ENCODE measurements around the gene DAGLA. TPM values are rescaled to one million over a fixed set of nuclear protein-coding genes. Genes with fewer than 3 reads are reported as not detected.

DAGLA gene
- total RNA-seq, 6 experiments from 2014 or later: 2.4 to 4.2 (median 3.3) TPM

DNA sequence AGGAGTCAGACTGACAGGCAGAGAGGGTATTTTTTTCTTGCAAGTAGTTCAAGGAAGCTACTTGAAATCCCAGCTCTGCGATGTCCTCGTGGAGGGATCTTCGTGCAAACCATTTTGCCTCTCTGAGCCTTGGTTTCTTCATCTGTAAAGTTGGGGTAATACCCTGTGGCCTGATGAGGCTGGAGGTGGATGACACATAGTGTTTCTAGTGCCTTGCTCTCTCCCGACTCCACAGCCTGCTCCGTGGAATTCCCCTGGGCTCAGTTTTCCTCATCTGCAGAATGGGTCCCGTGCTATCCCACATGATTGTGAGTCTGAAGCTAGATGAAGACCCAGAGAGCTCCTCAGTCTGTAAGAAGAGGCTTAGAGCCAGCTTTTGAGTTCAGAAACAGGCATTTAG, 32.7 kb downstream of the DAGLA start:
- peaks cover 3% of the 10 kb centered on the region; the same call in 1 of the 2 replicates for H3K4me1 Mint-ChIP-seq (ENCODE audit: low read depth)
- no peaks in the 10 kb centered on the region for H3K9me3 Mint-ChIP-seq
- H3K27me3 Mint-ChIP-seq (ENCODE audit: insufficient read depth): peaks cover 16% of the 10 kb centered on the region
- TF ChIP-seq, protein P1, sequence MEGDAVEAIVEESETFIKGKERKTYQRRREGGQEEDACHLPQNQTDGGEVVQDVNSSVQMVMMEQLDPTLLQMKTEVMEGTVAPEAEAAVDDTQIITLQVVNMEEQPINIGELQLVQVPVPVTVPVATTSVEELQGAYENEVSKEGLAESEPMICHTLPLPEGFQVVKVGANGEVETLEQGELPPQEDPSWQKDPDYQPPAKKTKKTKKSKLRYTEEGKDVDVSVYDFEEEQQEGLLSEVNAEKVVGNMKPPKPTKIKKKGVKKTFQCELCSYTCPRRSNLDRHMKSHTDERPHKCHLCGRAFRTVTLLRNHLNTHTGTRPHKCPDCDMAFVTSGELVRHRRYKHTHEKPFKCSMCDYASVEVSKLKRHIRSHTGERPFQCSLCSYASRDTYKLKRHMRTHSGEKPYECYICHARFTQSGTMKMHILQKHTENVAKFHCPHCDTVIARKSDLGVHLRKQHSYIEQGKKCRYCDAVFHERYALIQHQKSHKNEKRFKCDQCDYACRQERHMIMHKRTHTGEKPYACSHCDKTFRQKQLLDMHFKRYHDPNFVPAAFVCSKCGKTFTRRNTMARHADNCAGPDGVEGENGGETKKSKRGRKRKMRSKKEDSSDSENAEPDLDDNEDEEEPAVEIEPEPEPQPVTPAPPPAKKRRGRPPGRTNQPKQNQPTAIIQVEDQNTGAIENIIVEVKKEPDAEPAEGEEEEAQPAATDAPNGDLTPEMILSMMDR (IDR thresholded peaks at IDR 0.05): no peak
- no peak for DNase-seq
- H3K27ac Mint-ChIP-seq: no peak overlapping the region
- no peaks in the 10 kb centered on the region for H3K36me3 Mint-ChIP-seq (ENCODE audit: low read depth)
- H3K4me3 Mint-ChIP-seq: no peak overlapping the region

DNA sequence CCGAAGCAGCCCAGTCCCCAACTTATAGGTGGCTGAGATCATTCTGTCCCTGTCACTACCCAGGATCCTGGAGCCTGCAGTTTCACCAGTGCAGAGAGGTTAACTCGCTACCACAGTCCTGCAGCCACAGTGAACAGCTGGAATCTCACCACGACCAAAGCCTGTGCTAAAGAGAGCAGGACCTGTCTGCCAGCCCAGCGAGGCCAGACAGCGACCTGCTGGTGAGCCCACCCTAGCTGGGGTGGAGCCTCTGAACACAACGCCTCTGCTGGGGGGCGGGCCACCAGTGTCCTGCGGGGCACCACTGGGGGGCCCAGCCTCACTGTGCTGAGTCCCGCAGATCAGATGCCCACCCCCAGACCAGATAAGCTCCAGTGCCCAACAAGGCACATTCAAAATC, 33.3 kb downstream of the DAGLA start:
- no peak for DNase-seq
- H3K36me3 Mint-ChIP-seq (ENCODE audit: low read depth): no peaks in the 10 kb centered on the region
- TF ChIP-seq, protein P1 (IDR thresholded peaks at IDR 0.05): no peak
- peaks cover 15% of the 10 kb centered on the region for H3K27me3 Mint-ChIP-seq (ENCODE audit: insufficient read depth)
- no peak overlapping the region for H3K4me3 Mint-ChIP-seq
- H3K27ac Mint-ChIP-seq: no peak overlapping the region
- H3K9me3 Mint-ChIP-seq: no peaks in the 10 kb centered on the region
- peaks cover 9% of the 10 kb centered on the region; the same call in 1 of the 2 replicates for H3K4me1 Mint-ChIP-seq (ENCODE audit: low read depth)

DNA sequence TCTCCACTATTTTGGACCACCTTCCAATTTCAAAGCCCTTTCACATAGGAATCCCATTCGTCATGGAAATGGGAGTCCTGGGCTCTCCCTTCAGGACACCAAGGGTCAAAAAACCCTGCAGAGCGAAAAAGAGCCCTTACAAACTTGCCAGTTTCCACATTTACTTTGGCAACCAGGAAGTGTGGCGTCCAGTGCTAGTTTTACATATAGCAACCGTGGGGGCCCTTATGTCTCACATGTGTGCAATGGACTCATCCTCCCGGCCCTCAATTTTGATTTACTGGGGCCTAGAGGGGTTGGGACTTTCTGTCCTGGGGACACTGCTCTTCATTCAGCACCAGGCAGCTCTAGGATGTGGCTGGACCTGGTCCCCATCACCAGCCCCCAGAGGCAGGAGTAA, 33.7 kb downstream of the DAGLA start:
- no peak overlapping the region for H3K27ac Mint-ChIP-seq
- H3K36me3 Mint-ChIP-seq (ENCODE audit: low read depth): no peaks in the 10 kb centered on the region
- H3K4me1 Mint-ChIP-seq (ENCODE audit: low read depth): peaks cover 10% of the 10 kb centered on the region
- no peak for DNase-seq
- TF ChIP-seq, protein P1 (IDR thresholded peaks at IDR 0.05): no peak
- no peaks in the 10 kb centered on the region for H3K9me3 Mint-ChIP-seq
- peaks cover 15% of the 10 kb centered on the region for H3K27me3 Mint-ChIP-seq (ENCODE audit: insufficient read depth)
- no peak overlapping the region for H3K4me3 Mint-ChIP-seq

DNA sequence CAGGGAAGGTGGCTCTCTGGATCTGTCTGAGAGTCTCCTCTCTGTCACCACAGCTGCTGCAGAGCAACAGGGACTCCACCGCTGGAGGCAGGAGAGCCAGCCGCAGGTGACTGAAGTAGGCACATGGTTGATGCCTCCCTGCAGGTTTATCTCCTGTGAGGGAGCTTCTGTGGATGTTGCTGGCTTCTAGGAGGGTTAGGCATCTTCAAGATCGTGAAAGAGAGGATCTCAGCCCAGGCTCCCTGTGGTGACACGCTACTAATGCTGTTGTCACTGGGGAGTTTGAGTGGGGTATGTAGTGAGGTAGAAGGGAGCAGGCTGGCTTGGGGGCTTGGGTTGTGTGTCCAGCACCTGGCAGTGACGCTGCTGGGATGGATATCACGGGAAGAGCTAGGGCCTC, 34.1 kb downstream of the DAGLA start:
- Mint-ChIP-seq H3K9me3 (no peaks in the 10 kb centered on the region), H3K4me3 (no peak overlapping the region), H3K4me1 (ENCODE audit: low read depth) (peaks cover 14% of the 10 kb centered on the region), H3K36me3 (ENCODE audit: low read depth) (no peaks in the 10 kb centered on the region), H3K27me3 (ENCODE audit: insufficient read depth) (peaks cover 15% of the 10 kb centered on the region), H3K27ac (no peak overlapping the region)
- TF ChIP-seq, protein P1 (IDR thresholded peaks at IDR 0.05): no peak
- DNase-seq: no peak

DNA sequence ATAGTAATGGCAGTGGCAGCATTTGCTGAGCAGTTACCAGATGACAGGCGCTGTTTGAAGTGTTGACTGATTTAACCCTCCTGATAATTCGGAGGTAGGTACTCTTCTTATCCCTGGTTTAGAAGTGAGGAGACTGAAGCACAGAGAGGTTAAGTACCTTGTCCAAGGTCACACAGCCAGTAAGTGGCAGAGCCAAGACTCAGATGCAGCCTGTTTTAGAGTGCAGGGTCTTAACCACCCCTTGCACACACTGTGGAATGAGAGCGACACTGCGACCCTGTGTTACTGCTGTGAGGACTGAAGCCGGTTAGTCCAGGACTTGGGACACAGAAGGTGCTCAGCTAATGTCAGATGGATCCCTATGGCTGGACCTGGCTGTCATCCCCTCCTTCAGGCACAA, 34.7 kb downstream of the DAGLA start:
- no peak for DNase-seq
- no peaks in the 10 kb centered on the region for H3K9me3 Mint-ChIP-seq
- peaks cover 15% of the 10 kb centered on the region for H3K27me3 Mint-ChIP-seq (ENCODE audit: insufficient read depth)
- H3K4me3 Mint-ChIP-seq: no peak overlapping the region
- H3K36me3 Mint-ChIP-seq (ENCODE audit: low read depth): no peaks in the 10 kb centered on the region
- H3K27ac Mint-ChIP-seq: no peak overlapping the region
- peaks cover 17% of the 10 kb centered on the region for H3K4me1 Mint-ChIP-seq (ENCODE audit: low read depth)
- TF ChIP-seq, protein P1 (IDR thresholded peaks at IDR 0.05): no peak

DNA sequence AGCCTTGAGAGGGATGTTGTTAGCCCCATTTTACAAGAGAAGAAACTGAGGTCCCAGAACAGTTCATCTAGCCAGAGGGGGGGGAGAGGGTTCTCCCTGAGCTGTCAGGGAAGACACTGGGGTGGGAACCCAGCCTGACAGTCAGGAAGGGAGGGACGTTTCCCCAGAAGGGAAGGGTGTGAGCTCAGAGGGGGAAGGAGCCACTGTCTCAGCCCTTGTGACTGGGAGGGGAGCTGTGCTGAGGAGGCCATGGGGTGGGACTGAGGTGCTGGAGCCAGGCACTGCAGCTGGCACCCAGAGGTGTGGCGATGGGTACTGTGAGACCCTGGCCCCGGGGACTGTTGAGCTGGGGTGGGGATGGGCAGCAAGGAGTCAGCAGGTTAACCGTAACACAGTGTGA, 35.7 kb downstream of the DAGLA start:
- H3K36me3 Mint-ChIP-seq (ENCODE audit: low read depth): no peaks in the 10 kb centered on the region
- no peaks in the 10 kb centered on the region for H3K9me3 Mint-ChIP-seq
- H3K4me3 Mint-ChIP-seq: no peak overlapping the region
- peaks cover 14% of the 10 kb centered on the region for H3K27me3 Mint-ChIP-seq (ENCODE audit: insufficient read depth)
- TF ChIP-seq, protein P1 (IDR thresholded peaks at IDR 0.05): no peak
- DNase-seq: no peak
- H3K4me1 Mint-ChIP-seq (ENCODE audit: low read depth): peaks cover 17% of the 10 kb centered on the region
- no peak overlapping the region for H3K27ac Mint-ChIP-seq
